Activated naive CD4-positive, alpha-beta T cell treated with anti-CD3 and anti-CD28 coated beads for 36 hours (primary cell): Measurements from ENCODE around the gene UBN1. TPM values are rescaled to one million over a fixed set of nuclear protein-coding genes. Genes with fewer than 3 reads are reported as not detected.

Experiments
- CTCF ChIA-PET: fragments of 350-600 bp; sonication (Branson Sonifier 250); formaldehyde crosslinking; loops from one replicate; lab custom pipeline; 2021; ENCODE audit warnings: antibody characterized with exemption; lab: Charles Lee
- DNase-seq: peaks from one replicate; pipeline ENCODE4 v3.0.0-alpha.2; 2020
- H3K27ac Mint-ChIP-seq: one replicate; pipeline ENCODE4 v1.8.0; 2021; ENCODE audit warnings: mild to moderate bottlenecking, mixed read lengths
- H3K27me3 Mint-ChIP-seq: one replicate; pipeline ENCODE4 v1.8.0; 2021; ENCODE audit warnings: low read depth, mixed read lengths
- H3K36me3 Mint-ChIP-seq: one replicate; pipeline ENCODE4 v1.8.0; 2021; ENCODE audit warnings: low read depth, mixed read lengths
- H3K4me1 Mint-ChIP-seq: one replicate; pipeline ENCODE4 v1.8.0; 2021; ENCODE audit warnings: low read depth, mixed read lengths
- H3K4me3 Mint-ChIP-seq: one replicate; pipeline ENCODE4 v1.8.0; 2021; ENCODE audit warnings: mild to moderate bottlenecking, moderate library complexity, mixed read lengths
- H3K9me3 Mint-ChIP-seq: one replicate; pipeline ENCODE4 v1.8.0; 2021; ENCODE audit warnings: mixed read lengths
- intact Hi-C: fragments of 100-400 bp; cut with micrococcal nuclease; formaldehyde crosslinking; loops from one replicate; pipeline ENCODE4 v1.15.1; 2023
- total RNA-seq, 2 experiments: library from RNA; stranded (reverse); gene quantifications; one replicate each; pipeline ENCODE4 v1.2.3, GENCODE V29; 2021

Gene UBN1
- total RNA-seq, 2 experiments from 2014 or later, result 26.7 to 28.1 TPM

- CTCF ChIA-PET, result no interaction called here
- H3K4me3 Mint-ChIP-seq, result no peak overlapping the region
- no peak overlapping the region for H3K27ac Mint-ChIP-seq
- no peaks in the 10 kb centered on the region for H3K36me3 Mint-ChIP-seq
- no peaks in the 10 kb centered on the region for H3K9me3 Mint-ChIP-seq
- intact Hi-C loops, result no loop called here
- no peaks in the 10 kb centered on the region for H3K4me1 Mint-ChIP-seq
- DNase-seq, result no peak
- peaks cover 4% of the 10 kb centered on the region for H3K27me3 Mint-ChIP-seq
Measured at GRCh38 chr16:4908854-4909401, 61.6 kb downstream of the UBN1 start.

DNA sequence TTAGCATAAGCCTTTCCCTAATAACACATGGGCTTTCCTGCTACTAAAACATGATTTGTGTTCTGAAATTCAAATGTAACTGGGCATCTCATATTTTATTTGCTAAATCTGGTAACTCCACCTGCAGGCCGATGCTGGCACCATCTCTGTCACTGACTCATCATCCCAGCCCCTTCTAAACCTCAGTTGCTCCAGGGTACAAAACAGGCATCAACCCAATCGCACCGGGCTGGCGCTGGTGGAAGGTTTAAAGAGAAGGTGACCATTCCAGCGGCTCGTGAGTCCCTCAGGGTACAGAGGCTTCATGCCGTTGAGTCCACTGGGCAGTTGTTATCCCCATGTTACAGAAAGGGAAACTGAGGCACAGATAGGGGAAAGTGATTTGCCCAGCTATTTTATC lies 62.5 kb downstream of the UBN1 start:
- H3K27ac Mint-ChIP-seq, result no peak overlapping the region
- H3K36me3 Mint-ChIP-seq, result no peaks in the 10 kb centered on the region
- H3K4me1 Mint-ChIP-seq, result no peaks in the 10 kb centered on the region
- no peaks in the 10 kb centered on the region for H3K9me3 Mint-ChIP-seq
- CTCF ChIA-PET, result interaction anchor here (0.5 kb wide), 1 partner anchor 530 kb away, joined by 3 read pairs; no protein-coding TSS in a partner anchor
- intact Hi-C loops, result no loop called here
- H3K27me3 Mint-ChIP-seq, result no peaks in the 10 kb centered on the region
- H3K4me3 Mint-ChIP-seq, result no peak overlapping the region
- no peak for DNase-seq

DNA sequence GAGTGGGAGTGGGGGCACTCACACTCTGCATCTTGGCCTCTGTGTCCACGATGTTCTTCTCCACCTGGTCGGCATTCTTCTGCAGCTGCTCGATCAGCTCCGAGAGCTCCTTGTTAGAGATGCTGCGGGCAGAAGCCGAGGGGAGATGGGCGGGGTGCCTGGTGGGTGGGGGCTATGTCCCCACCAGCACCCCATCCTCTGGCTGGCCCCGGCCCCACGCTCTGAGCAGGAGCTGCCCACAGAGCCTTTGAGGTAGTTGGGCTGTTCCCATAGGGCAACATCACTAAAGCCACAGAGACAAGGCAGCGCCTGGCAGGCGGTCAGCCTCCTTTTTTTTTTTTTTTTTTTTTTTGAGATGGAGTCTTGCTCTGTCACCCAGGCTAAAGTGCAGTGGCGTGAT lies 63.5 kb downstream of the UBN1 start:
- no peak overlapping the region for H3K27ac Mint-ChIP-seq
- no peaks in the 10 kb centered on the region for H3K27me3 Mint-ChIP-seq
- CTCF ChIA-PET, result no interaction called here
- intact Hi-C loops, result no loop called here
- no peaks in the 10 kb centered on the region for H3K9me3 Mint-ChIP-seq
- no peaks in the 10 kb centered on the region for H3K4me1 Mint-ChIP-seq
- H3K4me3 Mint-ChIP-seq, result no peak overlapping the region
- DNase-seq, result no peak
- H3K36me3 Mint-ChIP-seq, result no peaks in the 10 kb centered on the region

GRCh38 chr16:4911970-4912386 lies 64.7 kb downstream of the UBN1 start:
- no peak overlapping the region for H3K27ac Mint-ChIP-seq
- H3K27me3 Mint-ChIP-seq, result no peaks in the 10 kb centered on the region
- H3K9me3 Mint-ChIP-seq, result no peaks in the 10 kb centered on the region
- no peak overlapping the region for H3K4me3 Mint-ChIP-seq
- intact Hi-C loops, result no loop called here
- CTCF ChIA-PET, result no interaction called here
- H3K36me3 Mint-ChIP-seq, result no peaks in the 10 kb centered on the region
- no peaks in the 10 kb centered on the region for H3K4me1 Mint-ChIP-seq
- DNase-seq, result no peak

DNA sequence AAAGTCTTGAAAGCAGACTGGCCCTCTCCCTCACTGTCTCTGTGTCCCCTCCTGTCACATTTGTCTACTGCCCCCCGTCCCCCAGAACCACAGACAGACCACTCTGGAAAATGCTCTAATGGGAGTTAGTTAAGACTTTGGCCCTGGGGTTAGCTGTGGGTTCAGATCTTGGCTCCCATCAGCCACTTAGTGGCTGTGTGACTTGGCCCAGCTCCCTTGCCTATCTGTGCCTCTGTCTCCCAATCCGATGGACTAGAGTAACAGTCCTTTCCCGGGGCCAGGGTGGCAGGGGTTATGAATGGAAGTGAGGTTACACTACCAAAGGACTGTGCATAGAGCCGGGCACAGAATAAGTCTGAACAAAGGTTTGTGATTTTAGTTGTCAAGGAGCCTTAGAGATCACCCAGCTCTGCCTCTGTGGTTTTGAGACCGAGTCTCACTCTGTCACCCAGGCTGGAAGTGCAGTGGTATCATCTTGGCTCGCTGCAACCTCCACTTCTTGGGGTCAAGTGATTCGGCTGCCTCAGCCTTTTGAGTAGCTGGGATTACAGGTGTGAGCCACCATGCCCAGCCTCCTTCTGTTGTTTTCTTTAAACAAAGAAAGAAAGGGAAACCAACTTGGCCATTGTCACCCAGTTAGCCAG lies 66.0 kb downstream of the UBN1 start:
- DNase-seq, result no peak
- H3K36me3 Mint-ChIP-seq, result no peaks in the 10 kb centered on the region
- no peaks in the 10 kb centered on the region for H3K4me1 Mint-ChIP-seq
- H3K27me3 Mint-ChIP-seq, result no peaks in the 10 kb centered on the region
- H3K9me3 Mint-ChIP-seq, result no peaks in the 10 kb centered on the region
- H3K27ac Mint-ChIP-seq, result no peak overlapping the region
- intact Hi-C loops, result no loop called here
- CTCF ChIA-PET, result interaction anchor here (0.6 kb wide), 1 partner anchor 275 kb away, joined by 3 read pairs; no protein-coding TSS in a partner anchor
- no peak overlapping the region for H3K4me3 Mint-ChIP-seq

DNA sequence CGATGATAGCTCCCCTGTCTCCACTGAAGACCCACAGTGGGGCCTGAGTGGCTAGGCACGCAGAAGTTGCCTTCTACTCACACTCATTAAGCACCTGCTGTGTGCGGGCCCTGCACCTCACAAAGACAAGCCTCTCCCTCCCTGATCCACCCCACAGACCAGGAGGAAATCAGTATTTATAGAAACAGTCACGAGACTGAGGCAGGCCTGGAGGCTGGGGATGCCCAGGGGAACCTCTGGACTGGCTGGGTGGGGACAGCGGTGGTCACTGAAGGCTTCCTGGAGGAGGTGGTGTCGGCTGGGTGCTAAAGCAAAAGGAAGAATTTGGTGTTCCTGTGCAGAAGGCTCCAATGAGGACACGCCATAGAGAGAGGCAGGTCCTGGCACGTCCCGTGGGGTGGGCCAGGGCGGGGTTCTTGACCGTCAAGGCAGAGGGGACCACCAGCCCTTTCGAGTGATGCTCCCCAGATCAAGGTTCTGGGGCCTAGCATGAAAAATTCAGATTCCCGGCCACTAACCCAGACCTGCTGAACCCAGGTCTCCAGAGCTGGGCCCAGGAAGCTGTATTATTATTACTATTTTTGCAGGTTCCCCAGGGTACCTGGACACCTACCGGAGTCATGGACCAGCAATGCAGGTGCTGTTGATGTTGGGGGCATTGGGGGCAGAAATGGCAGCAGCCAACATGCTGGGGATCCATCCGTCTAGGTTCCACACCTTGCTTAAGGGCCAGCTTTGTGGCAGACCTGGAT lies 66.7 kb downstream of the UBN1 start:
- Mint-ChIP-seq H3K27me3 (no peaks in the 10 kb centered on the region), H3K9me3 (no peaks in the 10 kb centered on the region), H3K36me3 (no peaks in the 10 kb centered on the region), H3K27ac (no peak overlapping the region), H3K4me1 (no peaks in the 10 kb centered on the region), H3K4me3 (no peak overlapping the region)
- intact Hi-C loops, result no loop called here
- DNase-seq, result no peak
- CTCF ChIA-PET, result no interaction called here

DNA sequence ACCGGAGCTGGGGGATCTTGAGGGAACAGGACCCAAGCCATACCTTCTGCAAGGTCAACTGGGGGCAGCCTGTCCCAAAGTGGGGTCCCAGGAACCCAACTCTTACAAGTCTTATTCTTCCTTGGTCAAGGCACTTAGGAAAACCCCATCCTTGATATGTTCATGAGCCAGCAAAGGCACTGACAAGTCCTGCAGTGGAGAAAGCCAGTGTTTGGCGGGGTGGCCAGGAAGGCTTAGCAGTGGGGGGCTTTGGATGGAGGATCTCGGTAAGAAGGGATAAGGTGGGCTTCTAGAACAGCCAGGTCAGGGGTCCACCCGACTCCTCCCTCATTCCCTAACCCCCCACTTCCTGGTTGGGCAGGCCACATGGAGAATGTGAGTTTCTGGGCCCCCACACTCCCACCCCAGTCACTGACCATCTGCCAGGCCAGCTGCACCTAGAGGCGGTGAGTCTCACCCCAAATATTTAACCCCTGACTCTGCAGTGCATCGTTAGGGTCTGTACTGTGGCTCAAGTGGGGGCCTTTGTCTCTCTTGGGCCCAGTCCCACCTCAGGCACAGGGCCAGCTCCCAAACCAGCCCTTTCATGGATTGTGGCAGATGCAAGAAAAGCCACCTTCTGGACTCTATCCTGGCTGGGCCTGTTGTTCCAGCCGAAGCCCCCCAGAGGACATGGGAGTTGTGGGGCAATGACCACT lies 67.4 kb downstream of the UBN1 start:
- CTCF ChIA-PET, result no interaction called here
- H3K36me3 Mint-ChIP-seq, result no peaks in the 10 kb centered on the region
- H3K9me3 Mint-ChIP-seq, result no peaks in the 10 kb centered on the region
- no peak overlapping the region for H3K27ac Mint-ChIP-seq
- H3K4me1 Mint-ChIP-seq, result no peaks in the 10 kb centered on the region
- intact Hi-C loops, result no loop called here
- no peak overlapping the region for H3K4me3 Mint-ChIP-seq
- DNase-seq, result no peak
- H3K27me3 Mint-ChIP-seq, result no peaks in the 10 kb centered on the region

DNA sequence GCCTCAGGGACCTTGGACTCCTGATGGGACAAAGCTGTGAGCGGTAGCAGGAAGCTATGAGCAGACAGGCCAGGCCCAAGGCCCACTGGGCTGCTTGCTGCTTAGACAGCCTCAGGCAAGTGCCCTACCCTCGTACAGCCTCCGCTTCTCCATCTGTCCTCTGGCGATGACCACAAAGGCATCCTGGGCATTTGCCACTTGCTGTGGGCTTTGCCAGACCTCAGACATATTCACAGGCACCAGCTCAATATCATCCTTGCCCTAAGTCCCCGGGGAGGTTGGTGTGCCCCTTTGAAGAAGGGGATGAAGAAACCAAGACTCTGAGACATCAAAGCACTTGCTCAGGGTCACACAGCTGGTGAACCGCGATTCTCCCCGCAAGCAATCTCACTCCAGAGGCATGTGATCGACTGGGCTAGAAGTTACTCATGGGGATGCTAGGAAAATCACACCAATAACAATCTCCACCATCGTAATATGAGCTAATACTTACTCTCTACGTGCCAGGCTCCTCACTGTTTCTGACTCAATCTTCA lies 68.0 kb downstream of the UBN1 start:
- Mint-ChIP-seq H3K4me3 (no peak overlapping the region), H3K4me1 (no peaks in the 10 kb centered on the region), H3K27ac (no peak overlapping the region), H3K27me3 (no peaks in the 10 kb centered on the region), H3K9me3 (no peaks in the 10 kb centered on the region), H3K36me3 (no peaks in the 10 kb centered on the region)
- intact Hi-C loops, result no loop called here
- DNase-seq, result no peak
- CTCF ChIA-PET, result no interaction called here

DNA sequence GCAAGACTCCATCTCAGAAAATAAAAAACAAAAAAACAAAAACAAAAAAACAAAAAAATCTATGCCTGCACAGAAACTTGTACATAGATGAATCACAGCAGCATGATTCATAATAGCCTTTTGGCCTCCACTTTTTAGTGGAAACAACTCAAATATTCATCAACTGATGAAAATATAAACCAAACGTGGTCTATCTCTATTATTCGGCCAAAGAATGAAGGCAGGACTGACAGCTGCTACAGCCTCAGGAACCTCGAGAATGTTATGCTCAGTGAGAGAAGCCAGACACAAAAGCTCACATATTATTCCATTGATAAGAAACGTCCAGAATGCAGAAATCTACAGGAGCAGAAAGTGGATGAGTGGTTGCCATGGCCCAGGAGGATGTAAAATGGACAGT lies 69.8 kb downstream of the UBN1 start:
- Mint-ChIP-seq H3K4me1 (no peaks in the 10 kb centered on the region), H3K36me3 (no peaks in the 10 kb centered on the region), H3K4me3 (no peak overlapping the region), H3K27me3 (no peaks in the 10 kb centered on the region), H3K9me3 (no peaks in the 10 kb centered on the region), H3K27ac (no peak overlapping the region)
- DNase-seq, result no peak
- intact Hi-C loops, result no loop called here
- CTCF ChIA-PET, result interaction anchor here (1.1 kb wide), 1 partner anchor 39 kb away, joined by 3 read pairs; no protein-coding TSS in a partner anchor

DNA sequence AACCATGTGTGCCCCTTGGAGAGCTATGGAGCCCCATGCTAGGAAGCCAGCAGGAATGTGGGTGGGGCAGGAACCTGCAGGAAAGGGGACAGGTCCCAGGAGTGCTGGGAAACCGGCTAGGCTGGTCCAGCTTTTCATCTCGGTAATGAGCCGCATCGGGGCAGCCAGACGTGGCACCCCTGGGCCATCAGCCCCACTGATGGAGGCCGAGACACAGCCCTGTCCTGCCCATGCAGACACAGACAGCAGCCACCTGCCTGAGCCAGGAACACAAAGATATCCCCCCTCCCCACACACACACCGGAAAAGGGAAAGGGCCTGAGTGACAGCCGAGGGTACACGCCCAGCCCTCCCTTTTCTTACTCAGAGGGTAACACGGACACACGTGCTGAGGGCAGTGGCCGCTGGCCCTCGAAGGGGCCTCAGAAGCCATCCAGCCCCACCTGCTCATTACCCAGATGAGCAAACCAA lies 71.5 kb downstream of the UBN1 start:
- Mint-ChIP-seq H3K27ac (no peak overlapping the region), H3K27me3 (peaks cover 3% of the 10 kb centered on the region), H3K4me3 (no peak overlapping the region), H3K4me1 (no peaks in the 10 kb centered on the region), H3K9me3 (no peaks in the 10 kb centered on the region), H3K36me3 (no peaks in the 10 kb centered on the region)
- intact Hi-C loops, result no loop called here
- DNase-seq, result no peak
- CTCF ChIA-PET, result interaction anchor here (0.7 kb wide), 1 partner anchor 87 kb away, joined by 3 read pairs; no protein-coding TSS in a partner anchor

DNA sequence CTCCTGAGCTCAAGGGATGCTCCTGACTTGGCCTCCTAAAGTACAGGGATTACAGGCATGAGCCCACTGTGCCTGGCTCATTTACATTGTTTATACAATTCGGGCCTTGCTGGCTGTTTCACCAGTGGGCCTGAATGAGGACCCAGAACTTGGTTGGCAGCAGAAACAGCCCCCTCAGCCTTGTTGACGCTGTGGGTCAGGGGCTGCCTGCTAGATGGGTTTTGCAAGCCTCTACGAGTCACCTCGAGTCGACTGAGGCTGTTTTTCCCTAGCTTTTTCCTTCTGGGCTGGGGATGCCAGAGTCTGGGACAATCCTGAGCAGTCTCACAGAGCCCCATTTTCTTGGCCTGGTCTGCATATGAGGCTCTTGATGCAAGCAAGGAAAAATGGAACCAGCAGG lies 73.5 kb downstream of the UBN1 start:
- Mint-ChIP-seq H3K4me1 (no peaks in the 10 kb centered on the region), H3K4me3 (no peak overlapping the region), H3K27me3 (peaks cover 3% of the 10 kb centered on the region), H3K36me3 (no peaks in the 10 kb centered on the region), H3K9me3 (peaks cover 4% of the 10 kb centered on the region), H3K27ac (no peak overlapping the region)
- intact Hi-C loops, result no loop called here
- no peak for DNase-seq
- CTCF ChIA-PET, result no interaction called here

DNA sequence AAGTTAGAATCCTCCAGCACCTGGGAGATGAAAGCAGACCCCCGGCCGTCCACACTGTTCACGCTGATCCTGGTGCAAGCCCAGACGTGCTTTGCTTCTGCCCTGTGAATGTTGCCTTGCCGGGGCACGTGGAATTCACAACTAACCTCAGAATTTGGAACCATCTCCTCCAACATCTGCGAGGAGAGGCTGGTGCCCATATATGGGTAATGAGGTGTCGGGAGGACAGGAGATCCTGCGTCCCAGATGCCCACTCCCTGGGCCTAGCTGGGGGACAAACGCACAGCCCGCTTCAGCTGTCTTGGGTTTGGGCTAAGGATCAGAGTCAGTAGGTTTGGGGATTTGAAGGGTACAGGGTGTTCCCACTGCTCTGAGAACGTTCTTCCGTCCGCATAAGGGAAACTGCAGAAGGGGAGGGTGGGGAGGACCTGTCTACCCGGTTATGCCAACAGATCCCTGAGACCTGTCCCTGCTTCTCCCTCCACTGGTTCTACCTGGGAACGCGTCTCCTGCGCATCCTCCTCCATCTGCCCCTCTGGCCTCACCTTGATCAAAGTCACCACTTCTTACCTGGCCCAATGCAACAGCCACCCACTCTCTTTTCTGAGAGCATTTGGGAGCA lies 75.6 kb downstream of the UBN1 start:
- no peaks in the 10 kb centered on the region for H3K4me1 Mint-ChIP-seq
- H3K27me3 Mint-ChIP-seq, result peaks cover 3% of the 10 kb centered on the region
- CTCF ChIA-PET, result no interaction called here
- DNase-seq, result no peak
- no peak overlapping the region for H3K4me3 Mint-ChIP-seq
- no peak overlapping the region for H3K27ac Mint-ChIP-seq
- peaks cover 20% of the 10 kb centered on the region for H3K9me3 Mint-ChIP-seq
- peaks cover 4% of the 10 kb centered on the region for H3K36me3 Mint-ChIP-seq
- intact Hi-C loops, result no loop called here
